Coronary artery (tissue), 2 donors: ENCODE data around the gene TOM1L2.
"Not testable (repeated sequence)": the region's sequence is repeated elsewhere in the genome, so short reads cannot be mapped to it uniquely, and the experiment has no call there.

Source experiments
- DNase-seq: peaks from one replicate; pipeline ENCODE4 v3.0.0-alpha.2; 2017; ENCODE audit warnings: low spot score
- H3K27ac ChIP-seq, 2 donors: fragments of 200-600 bp; sonication (generic); one replicate each; pipeline ENCODE4 v1.5.1; 2016 to 2019
- H3K4me3 ChIP-seq: fragments of 200-600 bp; sonication (generic); 2 replicates; pipeline ENCODE4 v1.5.1; 2016; ENCODE audit warnings: mild to moderate bottlenecking, moderate library complexity
- TF ChIP-seq, protein P1 (sequence below): fragments of 200-600 bp; sonication (generic); IDR thresholded peaks from one replicate; pipeline ENCODE4 v1.5.1; 2019; ENCODE audit warnings: antibody characterized with exemption

TOM1L2 gene

DNA sequence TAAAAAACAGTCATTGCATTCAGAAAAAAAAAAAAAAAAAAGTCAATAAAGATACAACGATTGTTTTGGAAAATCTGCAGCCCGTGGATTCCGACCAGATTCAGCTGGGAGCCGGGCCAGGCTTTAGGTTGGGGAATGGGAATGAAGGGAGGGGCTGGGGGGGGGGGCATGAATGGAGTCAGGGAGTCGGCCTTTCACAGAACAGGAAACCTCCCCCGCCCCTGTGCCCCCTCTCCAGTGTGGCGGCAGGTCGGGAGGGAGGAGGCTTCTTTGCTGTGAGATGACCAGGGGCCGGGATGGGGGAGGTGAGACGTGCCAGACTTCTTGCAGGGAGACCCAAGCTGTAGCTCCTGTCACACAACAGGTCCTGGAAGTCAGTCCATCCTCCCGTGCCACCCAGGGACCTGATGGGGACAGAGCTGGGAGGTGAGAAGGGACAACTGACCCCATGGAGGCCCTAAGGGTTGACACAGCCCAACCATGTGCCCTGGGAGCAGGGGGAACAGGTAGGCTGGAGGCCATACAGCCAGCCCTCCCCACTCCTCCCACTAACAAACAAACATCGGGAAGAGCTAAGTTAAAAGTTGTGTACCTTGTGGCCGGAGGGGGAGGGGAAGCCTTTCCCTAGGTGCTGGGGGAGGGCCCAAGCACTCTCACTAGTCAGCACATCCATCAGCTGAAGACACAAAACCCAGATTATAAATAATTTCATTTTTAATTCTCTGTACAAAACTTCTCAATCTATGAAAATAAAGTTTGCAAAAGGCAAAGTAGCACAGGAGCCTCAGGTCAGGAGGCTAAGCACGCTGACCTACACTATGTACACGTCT is 160.6 kb downstream of the TOM1L2 start:
- TF ChIP-seq, protein P1, sequence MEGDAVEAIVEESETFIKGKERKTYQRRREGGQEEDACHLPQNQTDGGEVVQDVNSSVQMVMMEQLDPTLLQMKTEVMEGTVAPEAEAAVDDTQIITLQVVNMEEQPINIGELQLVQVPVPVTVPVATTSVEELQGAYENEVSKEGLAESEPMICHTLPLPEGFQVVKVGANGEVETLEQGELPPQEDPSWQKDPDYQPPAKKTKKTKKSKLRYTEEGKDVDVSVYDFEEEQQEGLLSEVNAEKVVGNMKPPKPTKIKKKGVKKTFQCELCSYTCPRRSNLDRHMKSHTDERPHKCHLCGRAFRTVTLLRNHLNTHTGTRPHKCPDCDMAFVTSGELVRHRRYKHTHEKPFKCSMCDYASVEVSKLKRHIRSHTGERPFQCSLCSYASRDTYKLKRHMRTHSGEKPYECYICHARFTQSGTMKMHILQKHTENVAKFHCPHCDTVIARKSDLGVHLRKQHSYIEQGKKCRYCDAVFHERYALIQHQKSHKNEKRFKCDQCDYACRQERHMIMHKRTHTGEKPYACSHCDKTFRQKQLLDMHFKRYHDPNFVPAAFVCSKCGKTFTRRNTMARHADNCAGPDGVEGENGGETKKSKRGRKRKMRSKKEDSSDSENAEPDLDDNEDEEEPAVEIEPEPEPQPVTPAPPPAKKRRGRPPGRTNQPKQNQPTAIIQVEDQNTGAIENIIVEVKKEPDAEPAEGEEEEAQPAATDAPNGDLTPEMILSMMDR: no peak
- Histone ChIP-seq H3K4me3 (no peak overlapping the region), H3K27ac (peak overlapping the region in 1 of 2 donors; percentile 34)
- DNase-seq: no peak

DNA sequence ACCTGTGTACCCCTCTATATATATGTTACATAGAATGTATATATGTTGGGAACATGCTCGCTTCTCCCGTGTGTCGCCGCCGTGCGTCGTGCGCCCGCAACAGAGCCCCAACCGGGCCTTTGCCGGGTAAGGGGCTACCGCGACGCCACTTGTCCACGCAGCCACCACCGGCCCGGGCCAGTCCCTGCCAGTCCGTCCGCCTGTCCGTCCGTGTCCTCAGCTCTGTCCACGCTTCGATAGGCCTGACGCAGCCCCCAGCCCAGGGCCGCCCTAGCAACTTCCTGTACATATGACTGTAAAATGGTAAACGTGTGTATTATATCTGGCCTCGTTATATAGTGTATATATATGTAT is 161.3 kb downstream of the TOM1L2 start:
- Histone ChIP-seq H3K4me3 (peak overlapping the region; percentile 61), H3K27ac (peak overlapping the region in 1 of 2 donors; percentile 72)
- DNase-seq: no peak
- TF ChIP-seq, protein P1: no peak

DNA sequence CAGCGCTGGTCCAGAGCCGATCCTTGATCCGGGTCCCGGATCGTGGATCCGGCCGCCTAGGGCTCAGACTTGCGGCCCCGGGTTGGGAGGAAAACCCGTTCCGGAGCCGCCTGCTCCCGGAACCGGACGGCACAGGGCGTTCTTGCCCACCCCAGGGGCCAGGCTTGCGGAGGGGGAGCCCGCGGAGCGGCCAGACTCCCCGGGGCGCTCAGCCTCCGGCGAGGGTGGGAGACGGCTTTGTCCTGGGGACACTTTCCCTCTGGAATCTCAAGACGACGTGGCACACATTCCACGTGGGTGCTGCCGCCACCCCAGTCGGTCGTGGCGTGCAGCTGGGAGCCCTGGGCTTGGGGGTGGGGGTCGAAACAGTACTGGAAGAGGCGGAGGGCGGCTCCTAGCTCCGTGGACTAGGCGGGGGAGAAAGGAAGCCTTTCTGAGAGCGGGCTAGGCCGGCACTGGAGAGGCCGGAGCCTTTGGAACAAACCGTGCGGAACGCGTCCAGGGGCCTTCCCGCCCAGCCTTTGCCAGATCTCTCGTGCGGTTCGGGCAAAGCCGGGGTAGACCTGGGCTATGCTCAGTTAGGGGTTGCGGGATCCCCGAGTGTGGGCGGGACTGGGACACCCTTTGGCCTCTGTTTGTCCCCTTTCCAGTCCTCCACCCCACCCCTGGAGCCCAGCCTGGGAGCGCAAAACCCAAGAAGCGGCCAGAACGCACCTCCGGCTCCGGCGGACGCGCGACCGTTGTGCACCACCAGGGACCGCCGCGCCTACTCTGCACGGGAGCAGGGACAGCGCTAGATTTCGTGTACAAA is 161.9 kb downstream of the TOM1L2 start:
- Histone ChIP-seq H3K27ac (peak overlapping the region in 1 of 2 donors; percentile 72), H3K4me3 (peak overlapping the region; percentile 61)
- TF ChIP-seq, protein P1: no peak
- DNase-seq: no peak

DNA sequence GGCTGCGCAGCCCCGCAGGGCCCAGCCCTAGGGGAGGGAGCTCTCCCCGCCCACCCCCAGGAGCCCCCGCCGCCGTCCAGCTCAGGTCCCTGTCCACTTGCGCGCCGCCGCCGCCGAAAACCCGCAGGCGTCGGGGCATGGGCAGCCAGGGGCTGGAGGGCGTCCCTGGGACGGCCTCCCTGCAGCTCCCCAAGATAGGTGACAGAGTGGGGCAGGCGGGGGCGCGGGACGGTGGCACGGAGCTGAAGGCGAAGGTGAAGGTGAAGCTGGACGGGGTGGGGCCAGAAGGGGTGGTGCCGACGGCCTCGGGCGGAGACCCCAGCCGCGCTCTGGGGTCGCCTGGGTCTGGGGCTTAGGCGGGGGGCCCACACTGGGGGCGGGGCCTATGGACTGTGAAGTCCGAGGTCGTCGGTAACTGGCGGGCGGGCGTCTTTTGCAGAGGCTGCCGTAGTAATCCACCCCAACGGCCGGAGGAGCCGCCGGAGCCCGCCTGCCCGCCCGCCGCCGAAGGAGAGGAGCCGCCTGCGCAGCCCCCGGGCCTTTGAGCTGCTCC is 162.6 kb downstream of the TOM1L2 start:
- TF ChIP-seq, protein P1: no peak
- no peak for DNase-seq
- Histone ChIP-seq H3K4me3 (peak overlapping the region; percentile 61), H3K27ac (peak overlapping the region in 1 of 2 donors; percentile 72)

DNA sequence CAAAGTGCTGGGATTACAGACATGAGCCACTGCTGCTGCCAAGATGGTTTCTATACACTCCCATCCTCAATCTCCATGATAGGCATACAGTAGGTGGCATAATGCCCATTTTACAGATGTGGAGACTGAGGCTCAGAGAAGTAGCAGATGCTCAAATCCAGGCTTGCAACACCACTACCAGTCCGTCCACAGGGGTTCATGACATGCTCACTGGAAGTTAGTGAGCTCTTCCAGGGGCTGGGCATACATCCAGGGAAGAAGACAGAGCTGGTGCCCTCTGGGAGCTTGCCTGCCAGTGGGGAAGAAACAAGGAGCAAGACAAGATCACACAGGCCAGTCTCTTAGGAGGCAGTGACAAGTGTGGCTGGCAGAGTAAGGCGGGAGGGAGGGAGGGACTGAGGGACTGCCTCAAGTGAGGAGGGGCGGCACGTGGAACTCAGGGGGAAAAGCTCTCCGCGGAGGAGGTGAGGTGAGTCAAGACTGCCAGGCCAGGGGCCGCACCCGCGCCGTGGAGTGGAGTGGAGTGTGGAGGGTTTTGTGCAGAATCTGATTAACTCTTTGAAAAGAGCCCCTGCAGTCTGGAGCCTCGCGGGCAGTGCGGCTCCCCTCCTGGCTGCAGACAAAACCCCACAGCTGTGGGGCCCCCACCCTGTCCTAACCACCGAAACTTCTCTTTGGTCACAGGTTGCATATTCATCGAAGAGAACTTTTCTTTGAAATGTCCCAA is 163.3 kb downstream of the TOM1L2 start:
- TF ChIP-seq, protein P1: no peak
- no peak for DNase-seq
- no peak overlapping the region for H3K27ac ChIP-seq
- no peak overlapping the region for H3K4me3 ChIP-seq

DNA sequence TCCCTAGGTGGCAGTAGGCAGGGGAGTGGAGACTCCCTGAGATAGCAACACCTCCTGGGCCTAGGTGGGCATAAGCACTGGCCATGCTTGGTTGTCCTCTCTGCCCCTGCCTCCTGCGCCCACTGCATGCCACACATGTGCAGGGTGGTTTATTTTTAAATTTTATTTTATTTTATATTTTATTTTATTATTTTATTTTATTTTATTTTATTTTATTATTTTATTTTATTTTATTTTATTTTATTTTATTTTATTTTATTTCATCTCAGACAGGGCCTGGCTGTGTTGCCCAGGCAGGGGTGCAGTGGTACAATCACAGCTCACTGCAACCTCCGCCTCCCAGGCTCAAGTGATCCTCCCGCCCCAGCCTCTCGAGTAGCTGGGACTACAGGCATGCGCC is 164.0 kb downstream of the TOM1L2 start:
- H3K27ac ChIP-seq, DNase-seq, H3K4me3 ChIP-seq: not testable (repeated sequence)

DNA sequence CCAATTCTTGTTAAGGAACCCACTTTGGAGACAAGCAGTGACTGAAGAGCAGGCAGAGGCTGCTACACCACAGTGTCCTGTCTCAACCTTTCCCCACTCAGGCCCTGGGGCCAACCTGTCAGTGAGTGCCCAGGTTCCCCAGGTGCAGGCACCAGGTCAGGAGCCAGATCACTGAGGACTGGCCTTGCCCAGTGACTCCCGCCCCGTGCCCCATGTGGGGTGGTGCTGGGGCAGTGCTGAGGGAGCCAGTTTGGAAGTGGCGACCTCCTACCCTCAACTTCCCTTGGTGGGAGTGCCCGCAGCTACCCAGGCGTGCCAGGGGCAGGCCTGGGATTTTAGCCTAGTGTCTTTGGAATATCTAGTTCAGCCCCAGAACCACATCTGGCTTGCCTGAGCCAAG is 164.8 kb downstream of the TOM1L2 start:
- no peak overlapping the region for H3K4me3 ChIP-seq
- no peak for DNase-seq
- TF ChIP-seq, protein P1: no peak
- H3K27ac ChIP-seq: no peak overlapping the region
